ENCODE data around the gene CALML5.

The CALML5 gene

DNA sequence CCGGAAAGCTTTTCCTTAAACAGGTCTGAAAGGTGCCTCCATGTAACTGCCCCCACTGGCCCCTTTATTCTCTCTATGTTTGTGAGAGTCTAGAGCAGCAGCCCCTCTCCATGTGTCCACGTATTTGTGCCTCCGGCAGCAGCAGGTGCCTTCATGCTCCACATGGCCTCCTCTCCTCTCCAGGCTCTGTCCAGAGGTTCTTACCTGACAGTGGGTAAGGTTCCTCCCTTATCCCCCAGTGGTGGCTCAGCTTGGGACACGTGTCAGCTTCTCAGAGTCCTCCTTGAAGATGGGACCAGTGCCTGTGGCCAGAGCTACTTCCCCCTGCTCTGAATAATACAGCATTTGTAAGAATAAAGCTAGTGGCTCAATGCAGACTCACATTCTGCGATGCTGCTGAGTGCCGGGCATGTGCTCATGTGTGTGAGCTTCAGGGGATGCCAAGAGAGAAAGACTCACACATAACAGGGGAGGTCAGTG is 33.3 kb upstream of the CALML5 start:
- DNase-seq = no peak

DNA sequence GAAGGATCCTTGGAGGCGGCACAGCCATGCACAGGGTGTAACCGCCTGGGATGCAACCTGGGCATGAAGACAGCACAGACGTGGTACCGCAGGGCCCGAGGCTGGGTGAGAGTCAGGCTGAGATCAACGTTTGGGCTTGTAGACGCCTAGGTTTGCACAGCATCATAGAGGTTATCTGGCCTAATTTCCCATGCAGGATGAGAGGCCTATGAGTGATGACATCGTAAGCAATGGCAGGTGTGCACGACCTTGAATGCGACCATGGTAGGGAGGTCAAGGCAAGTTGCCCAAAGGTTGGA is 32.9 kb upstream of the CALML5 start:
- no peak for DNase-seq

DNA sequence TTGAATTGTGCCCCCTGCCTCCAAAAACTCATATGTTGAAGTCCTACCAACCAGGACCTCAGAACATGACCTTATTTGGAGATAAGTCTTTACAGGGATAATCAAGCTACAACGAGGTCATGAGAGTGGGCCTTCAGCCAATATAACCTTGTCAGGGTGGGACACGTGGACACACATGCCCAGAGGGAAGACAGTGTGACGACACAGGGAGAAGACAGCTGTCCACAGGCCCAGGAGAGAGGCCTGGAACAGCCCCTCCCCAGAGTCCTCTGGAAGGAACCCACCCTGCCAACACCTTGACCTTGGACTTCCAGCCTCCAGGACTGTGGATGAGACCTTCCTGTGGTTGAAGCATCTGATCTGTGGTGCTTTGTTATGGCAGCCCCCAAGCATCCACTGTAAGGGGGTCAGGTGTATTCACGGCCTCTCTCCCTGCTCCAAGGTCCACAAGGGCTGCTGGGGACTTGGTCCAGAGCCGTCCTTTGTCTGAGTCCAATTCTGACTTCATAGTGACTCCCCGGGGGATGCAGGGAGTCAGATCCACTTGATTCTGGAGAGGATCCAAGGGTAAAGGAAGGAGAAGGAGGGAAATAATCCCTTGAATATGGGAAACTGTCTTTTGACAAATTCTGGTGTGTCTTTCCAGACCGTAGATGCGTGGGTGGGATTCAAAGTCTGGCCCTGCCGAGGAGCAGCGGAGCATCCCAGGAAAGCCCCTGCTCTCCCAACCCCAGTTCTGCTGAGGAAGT is 32.4 kb upstream of the CALML5 start:
- DNase-seq = no peak

DNA sequence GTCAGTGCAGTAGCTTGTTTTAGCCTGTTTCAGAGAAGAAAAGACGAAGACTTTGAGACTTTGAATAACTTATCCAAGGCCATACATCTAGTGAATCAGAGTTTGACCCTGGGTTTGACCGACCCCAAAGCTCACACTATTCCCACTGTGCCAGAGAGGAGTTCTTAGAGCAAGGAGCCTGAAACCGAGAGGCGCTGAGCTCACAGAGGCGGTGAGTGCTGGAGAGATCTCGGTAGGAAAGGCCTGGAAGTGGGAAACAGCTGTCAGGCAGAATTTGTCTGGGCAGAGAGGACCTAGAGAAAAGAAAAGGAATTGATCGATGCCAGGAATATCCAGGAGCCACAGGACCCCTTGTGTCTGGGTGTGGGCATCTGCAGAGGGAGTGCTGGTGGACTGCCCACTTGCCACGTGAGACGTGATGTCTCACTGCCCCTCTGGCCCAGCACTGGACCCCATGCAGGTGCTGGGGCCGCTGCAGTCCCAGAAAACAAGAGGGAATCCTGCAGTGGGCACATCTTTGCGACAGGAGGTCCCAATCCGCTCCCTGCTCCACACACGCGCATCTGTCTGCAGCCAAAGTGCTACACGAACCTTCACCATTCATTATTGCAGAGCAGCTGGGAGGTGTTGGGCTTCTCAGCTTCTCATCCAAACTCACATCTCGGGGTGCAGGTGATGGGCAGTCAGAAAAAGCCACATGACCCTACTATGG is 31.6 kb upstream of the CALML5 start:
- DNase-seq = no peak

DNA sequence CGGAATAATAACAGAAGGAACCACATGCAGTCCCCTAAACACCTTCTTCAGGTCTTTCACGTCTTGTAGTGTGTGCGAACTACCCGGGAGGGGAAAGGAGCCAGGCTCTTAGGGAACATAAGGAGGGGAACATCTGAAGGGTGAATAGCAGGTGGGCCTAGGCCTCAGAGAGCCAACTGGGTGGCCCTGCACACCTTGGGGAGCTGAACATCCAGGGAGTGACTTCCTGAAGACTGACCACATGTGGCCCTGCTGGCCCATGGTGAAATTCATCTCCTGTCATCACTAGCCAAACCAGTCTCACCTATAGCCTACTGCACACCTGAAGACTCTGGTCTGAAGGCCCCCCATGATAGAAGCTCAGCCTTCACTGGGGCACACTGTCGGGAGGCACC is 31.0 kb upstream of the CALML5 start:
- no peak for DNase-seq

DNA sequence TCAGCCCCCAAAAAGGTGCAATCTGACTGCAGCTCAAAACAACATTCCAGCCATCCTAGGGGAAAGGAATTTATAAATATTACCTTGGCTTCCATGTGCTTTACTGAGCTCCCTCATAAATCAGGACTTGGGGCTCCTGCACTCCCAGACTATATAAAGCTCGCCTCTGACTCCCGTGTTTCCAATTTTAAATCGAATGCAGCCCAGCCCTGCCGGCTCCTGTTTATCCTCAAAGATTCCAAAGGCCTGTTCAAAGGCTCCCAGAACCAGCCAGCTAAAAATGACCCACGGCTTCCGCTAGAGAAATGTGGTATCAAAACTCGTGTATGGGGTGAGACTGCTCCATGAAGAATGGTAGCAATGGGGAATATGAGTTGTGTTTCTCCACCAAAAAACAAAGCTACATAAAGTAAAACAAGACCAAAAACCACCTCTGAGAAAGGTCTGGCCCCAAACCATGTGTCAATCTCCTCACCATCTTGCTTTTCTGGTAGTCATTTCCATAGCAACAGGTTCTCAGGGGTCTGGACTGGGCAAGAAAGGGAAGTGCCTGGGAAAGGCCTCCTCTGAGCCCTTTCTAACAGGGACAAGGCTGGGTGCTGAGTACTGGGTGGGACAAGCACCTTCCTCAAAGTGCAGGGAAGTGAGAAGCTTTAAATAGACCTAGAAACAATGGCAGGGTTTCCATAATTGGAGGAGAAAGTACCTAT is 30.5 kb upstream of the CALML5 start:
- DNase-seq = no peak

DNA sequence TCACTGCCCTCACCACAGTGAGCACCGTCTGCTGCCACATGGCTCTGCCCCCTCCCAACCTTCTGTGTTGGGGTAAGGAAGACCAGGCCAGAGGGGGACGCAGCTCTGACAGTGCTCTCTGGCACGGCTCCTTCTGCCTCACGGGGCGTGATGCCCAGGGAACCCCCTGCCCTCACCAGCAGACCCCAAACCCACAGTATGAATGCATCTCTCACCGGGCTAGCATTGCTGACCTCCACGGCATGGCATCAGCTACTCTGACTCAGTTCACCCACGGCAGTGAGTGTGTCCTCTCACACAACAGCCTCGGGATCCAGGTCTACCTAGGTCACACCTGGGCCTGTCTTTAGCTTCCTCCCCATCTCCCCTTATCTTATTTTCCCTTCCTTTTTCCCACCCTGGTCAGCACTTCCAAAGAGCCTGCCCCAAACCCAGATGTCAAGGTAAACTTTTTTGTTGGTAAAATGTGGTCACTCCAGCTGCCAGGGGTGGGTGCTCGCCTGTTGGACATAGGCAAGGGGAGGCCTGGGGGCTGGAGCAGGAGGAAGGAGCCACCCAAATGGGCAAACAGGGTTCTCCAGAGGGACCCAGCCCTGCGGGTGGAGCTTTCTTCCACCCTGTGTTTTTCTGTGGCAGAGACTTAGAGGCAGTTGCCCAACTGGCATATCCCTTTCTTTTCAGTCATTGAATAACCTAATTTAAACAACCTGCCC is 29.8 kb upstream of the CALML5 start:
- DNase-seq = no peak

DNA sequence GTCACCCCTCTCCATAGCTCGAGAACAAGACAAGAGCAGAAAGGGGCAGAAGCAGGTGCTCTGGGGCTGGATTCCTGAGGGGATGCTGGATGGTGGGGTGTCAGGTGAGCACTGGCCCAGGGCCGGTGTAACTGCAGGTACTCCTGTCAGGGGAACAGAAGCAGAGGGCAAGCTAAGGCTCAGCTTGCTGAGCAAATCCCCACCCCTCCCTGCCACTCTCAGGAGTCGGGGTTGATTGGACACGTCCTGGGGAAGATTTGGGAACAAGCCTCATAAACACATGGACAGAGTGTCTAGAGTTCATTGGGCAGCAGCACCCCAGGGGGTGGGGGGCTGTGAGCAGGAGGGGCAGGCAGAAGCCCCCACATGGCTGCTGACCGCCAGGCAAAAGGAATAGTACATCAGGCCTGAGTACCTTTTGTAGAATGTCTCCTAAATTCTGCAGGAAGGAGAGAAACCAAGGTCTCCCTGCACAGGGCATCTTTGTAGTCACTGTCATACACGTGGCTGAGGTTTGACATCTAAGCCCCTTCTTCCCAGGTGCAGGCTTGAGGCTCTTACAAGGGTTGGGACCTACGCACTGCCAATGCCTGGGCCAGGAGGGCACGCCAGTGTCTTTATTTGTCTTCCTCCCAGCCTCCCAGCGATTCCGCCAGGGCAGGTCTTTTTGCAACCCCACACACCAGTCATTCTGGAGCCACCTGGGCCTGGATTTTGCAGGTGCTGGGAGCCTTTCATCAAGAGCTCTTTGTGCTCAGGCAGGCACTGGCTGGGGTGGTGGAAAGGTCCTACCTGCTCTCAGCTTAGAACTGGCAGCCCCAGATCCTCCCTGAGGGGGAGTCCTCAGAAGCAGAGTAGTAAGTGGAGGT is 28.2 kb upstream of the CALML5 start:
- DNase-seq = peak; percentile 42 to 74

DNA sequence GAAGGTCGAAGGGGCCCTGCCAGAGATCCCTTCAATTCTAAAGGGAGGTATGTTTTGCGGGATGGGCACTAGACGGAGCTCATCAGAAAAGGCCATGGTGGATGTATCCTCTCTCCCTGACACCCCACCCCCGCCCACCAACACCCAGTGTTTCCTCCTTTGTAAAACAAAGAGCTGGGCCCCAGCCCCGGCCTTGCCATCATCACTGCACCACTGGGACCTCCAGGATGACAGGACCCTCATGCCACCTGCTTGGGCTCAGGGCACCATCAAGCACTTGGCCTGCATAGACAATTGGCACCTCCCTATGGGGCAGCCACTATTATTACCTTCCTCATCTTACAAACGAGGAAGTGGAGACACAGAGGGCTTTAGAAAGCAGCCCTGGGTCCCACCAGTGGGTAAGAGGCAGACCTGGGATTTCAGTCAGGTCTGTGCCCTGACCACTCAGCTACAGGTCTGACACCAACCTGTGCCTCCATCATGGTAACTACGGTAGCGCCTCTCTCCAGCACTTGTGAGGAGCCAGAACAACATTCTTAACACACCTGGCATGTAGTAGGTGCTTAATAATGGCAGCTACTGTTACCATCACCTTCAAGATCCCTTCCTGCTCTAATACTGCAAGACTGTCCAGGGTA is 27.4 kb upstream of the CALML5 start:
- DNase-seq = no peak

DNA sequence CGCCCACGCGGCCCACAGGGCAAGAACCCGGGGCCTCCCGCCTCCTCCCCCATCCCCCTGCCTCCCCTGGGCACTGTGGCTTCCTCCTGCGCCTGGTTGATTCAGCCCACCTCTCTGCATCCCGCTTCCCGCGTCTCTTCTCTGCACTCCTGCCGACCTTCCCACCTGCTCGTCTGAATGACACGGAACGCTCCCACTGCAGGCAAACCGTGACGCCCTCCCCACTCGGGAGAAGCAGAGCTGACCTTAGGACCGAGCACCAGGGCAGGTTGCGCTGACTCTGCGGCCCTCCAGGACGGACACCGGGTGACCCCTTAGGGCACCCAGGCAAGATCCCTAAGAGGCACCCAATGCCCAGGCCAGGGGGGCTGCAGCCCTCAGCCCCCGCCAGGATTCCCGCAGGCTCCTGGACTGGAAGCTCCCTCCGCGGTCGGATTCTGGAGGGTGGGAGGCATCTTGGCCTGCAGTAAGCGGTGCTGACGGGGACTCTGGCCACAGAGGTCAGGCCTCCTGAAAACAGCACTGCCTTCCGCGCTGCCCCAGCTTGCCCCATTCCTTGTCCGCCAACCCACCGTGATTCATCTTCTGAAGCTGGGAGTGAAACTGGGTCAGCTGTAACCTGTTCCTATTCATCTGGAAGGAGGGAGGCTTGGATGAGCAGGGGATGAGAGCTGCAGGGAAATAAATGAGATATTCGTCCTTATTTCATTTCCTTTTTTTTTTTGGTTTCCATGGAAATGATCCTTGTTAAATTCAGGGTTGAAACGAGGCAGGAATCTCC is 26.4 kb upstream of the CALML5 start:
- DNase-seq = no peak

DNA sequence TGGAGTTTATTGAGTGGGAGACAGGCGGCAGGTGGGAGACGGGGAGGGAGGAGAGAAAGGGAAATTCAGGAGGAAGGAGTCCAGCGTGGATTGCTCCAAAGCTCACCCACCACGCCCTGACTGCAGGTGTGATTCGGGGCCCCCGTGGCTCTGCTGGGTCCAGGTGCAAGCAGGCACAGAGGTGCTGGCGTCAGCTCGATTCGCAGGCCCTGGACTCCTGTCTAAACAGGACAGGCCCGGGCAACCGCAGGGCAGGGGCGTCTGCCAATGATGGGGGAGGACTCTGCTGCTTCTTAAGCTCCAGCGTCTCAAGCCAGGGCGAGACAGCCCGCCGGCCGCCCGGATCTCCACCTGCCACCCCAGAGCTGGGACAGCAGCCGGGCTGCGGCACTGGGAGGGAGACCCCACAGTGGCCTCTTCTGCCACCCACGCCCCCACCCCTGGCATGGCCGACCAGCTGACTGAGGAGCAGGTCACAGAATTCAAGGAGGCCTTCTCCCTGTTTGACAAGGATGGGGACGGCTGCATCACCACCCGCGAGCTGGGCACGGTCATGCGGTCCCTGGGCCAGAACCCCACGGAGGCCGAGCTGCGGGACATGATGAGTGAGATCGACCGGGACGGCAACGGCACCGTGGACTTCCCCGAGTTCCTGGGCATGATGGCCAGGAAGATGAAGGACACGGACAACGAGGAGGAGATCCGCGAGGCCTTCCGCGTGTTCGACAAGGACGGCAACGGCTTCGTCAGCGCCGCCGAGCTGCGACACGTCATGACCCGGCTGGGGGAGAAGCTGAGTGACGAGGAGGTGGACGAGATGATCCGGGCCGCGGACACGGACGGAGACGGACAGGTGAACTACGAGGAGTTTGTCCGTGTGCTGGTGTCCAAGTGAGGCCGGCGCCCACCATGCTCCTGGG is 25.5 kb upstream of the CALML5 start, which contains the start of gene CALML3:
CALML3 (plus strand) TSS at position 321 of the 920 bp plus-strand sequence; CDS start at position 446, 125 bp downstream.
- DNase-seq = no peak

DNA sequence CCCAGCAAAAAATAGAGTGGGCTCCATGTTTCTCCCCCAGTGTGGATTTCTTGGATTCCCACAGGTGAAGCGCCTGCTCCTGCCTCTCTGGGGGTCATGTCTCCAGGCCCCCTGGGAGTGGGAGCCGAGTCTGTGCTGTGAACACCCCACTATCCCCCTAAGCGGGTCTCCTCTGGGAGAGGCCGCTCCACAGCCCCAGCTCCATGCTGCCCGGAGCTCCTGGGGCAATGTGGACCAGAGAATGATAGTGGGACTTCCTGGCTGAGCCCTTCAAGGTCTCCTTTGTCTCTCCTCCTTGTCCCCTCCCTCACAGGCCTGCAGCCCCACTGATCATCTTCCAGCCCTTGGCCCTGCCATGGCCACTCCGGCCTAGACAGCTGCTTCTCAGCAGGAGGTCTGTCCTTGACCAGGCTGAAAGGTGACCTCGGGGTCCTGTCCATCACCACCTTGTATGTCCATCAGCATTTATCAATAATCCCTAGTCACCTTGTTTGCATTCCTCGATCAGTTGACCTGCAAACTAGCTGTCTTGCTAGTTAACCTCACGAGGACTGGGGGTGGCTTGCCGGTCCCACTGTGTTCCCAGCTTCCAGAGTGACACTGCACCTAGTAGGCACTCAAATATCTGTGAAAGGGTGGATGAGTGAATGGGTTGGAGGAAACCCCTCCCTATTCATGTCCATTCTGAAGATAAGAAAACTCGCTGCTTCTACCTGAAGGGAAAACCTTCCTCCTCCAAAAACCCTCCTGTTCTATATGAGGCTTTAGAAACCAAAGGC is 24.6 kb upstream of the CALML5 start:
- DNase-seq = no peak

DNA sequence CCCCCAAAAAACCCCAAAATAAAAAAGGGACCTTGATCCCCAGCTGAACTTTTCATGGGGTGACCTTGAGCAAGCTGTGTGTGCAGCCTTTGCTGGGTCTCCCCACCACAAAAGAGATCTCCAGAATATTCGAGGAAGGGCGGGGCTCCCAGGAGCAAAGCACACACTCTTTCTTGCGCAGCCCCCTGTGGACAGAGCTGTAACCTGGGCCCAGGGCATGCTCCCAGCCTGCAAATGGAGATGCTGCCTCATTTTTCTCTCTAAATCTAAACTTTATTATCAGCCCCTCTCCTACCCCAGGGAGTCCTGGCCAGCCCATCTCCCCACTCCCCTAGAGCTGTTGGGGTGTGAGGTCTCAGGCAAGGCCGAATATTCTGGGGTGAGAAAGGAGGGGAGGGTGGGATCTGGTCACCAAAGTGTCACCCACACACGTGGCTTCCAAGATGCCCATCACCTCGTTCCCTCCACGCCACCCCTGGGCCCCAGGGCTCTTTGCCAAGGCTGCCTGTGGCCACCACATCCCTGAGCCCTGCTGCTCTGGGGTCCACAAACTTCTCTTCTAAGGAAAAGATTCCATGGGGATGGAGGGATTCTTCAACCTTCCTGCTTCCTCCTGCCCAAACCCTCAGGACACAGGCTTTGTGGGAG is 23.7 kb upstream of the CALML5 start:
- DNase-seq = no peak

DNA sequence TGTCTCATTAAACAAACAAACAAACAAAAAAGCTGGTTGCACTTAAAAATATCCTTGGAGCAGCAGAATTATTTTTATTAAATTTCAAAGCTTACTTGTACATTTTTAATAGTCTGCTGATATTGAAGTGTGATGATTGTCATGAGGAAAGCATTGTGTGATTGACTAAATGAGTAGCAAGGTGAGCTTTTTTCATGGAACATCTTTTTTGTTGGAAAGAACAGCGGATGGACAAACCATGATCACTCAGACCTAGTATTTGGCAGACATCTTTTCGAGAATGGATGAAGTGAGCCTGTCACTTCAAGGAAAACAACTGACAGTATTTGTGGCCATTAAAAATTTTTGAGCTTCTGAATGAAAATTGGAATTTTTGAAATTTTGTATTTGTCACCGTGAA is 19.7 kb upstream of the CALML5 start:
- no peak for DNase-seq

DNA sequence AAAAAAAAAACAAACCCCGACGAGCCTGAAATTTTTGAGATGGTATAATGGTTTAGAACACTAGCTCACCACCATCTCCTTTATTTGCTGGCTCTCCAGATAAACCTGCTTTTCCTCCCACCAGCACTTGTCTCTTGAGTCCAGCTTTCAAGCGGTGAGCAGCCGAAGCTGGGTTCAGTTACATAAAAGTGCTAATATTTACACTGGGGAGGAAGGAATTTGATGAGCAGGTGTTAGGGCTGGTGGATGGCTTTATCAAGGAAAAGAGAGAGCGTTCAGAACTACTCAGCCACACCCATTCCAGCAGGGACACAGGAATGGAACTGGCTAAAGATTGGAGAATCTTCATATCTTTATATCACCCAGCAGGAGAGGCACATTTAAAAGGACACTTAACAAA is 18.8 kb upstream of the CALML5 start:
- peak; percentile 57 to 77 for DNase-seq

DNA sequence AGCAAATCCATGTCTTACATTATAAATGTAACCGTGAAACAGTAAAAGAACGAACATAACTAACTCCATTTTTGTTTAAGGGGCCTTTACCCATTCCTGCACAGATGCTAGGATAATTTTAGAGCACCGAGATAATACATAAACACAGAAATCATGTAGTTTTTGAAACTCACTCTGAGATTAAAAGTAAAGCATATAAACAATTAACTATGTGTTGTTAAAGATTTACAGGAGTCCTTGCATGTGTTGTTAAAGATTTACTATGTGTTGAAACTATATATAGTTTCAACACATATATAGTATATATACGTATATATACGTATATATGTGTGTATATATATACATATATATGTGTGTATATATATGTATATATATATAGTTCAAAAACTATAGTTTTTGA is 18.2 kb upstream of the CALML5 start:
- DNase-seq = no peak

DNA sequence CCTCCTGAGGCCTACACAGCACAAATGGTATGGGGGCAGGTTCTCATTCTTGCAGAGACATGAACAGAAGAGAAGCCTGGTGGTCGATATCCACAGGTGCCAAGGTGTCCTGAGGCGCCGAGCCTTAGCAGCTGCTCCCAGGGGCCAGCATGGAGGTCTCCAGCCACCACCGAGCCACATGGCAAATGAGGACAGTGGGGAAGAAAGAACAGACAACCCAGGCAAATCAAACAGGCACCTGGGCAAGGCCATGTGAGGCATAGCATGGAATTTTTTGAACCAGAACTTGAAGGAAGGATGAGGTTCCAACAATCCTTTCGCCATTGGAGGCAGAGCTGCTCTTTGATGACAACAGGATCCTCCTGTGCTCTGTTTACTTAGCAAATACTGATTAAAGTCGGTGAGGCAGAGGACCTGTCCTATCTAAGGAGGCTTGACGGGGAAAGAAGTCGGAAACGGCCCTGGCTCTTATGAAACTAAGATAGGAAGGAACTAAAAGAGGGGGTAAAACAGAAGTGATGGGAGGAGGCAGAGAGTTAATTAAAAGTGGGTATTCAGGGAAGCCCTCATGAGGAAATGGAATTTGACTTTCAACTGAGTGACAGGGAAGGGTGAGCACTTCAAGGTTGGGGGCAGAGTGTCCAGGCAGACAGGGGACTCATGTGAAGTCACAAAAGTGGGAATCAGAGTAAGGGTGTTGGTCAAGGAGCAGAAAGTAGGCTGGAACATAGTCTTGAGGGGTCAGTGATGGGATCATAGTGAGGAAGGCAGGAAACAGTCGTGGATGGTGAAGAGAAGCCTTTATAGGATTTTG is 16.8 kb upstream of the CALML5 start:
- DNase-seq = no peak
